Neuronal stem cell (in vitro differentiated cells): ENCODE measurements around the gene SPOCK3.

Source experiments
- DNase-seq: peaks from one replicate; pipeline ENCODE4 v3.0.0-alpha.2; 2013; ENCODE audit warnings: low spot score
- H2AFZ ChIP-seq: one replicate; pipeline ENCODE4 v1.6.1; 2013; ENCODE audit warnings: mild to moderate bottlenecking, low read length, inconsistent platforms
- H2AK5ac ChIP-seq: 2 replicates; pipeline ENCODE4 v1.6.1; 2013; ENCODE audit warnings: low read depth, mild to moderate bottlenecking, inconsistent platforms, low read length, moderate library complexity, mixed read lengths
- H2BK120ac ChIP-seq: 2 replicates; pipeline ENCODE4 v1.6.1; 2013; ENCODE audit warnings: low read depth, mild to moderate bottlenecking, inconsistent platforms, low read length, moderate library complexity, mixed read lengths
- H2BK12ac ChIP-seq: one replicate; pipeline ENCODE4 v1.6.1; 2013; ENCODE audit warnings: low read length, inconsistent platforms
- H2BK15ac ChIP-seq: 2 replicates; pipeline ENCODE4 v1.6.1; 2013; ENCODE audit warnings: mild to moderate bottlenecking, low read length, inconsistent platforms, mixed read lengths
- H2BK5ac ChIP-seq: one replicate; pipeline ENCODE4 v1.6.1; 2013; ENCODE audit warnings: inconsistent platforms, mild to moderate bottlenecking, low read length, moderate library complexity
- H3K14ac ChIP-seq: one replicate; pipeline ENCODE4 v1.6.1; 2013; ENCODE audit warnings: low read length, inconsistent platforms
- H3K18ac ChIP-seq: 2 replicates; pipeline ENCODE4 v1.6.1; 2013; ENCODE audit warnings: low read length, inconsistent platforms
- H3K23ac ChIP-seq: 2 replicates; pipeline ENCODE4 v1.6.1; 2013; ENCODE audit warnings: low read depth, mild to moderate bottlenecking, mixed read lengths, low read length, inconsistent platforms; ENCODE audit not compliant: poor library complexity
- H3K27ac ChIP-seq: replicated peaks from 3 replicates; pipeline ENCODE4 v1.5.1; 2013; ENCODE audit warnings: low read length, inconsistent platforms
- H3K27me3 ChIP-seq, 3 experiments: 2 replicates each; pipeline ENCODE4 v1.6.1; 2013; ENCODE audit warnings: low read length in 3 of 3, mild to moderate bottlenecking in 2 of 3, inconsistent platforms in 1 of 3, low read depth in 1 of 3, mixed read lengths in 1 of 3, moderate library complexity in 1 of 3; ENCODE audit not compliant: control insufficient read depth in 3 of 3, insufficient read depth in 3 of 3
- H3K36me3 ChIP-seq, 2 donors: replicated peaks in 1 of 2; 2 replicates each; pipeline ENCODE4 v1.6.1; 2013; ENCODE audit warnings: low read length in 2 of 2; ENCODE audit not compliant: control insufficient read depth in 2 of 2, insufficient read depth in 2 of 2
- H3K4ac ChIP-seq: 2 replicates; pipeline ENCODE4 v1.6.1; 2013; ENCODE audit warnings: inconsistent platforms, mild to moderate bottlenecking, low read length, moderate library complexity
- H3K4me1 ChIP-seq, 2 donors: 1 replicate in 1 of 2; 2 replicates in 1 of 2; pipeline ENCODE4 v1.6.1; 2013; ENCODE audit warnings: low read length in 2 of 2, low read depth in 1 of 2; ENCODE audit not compliant: control insufficient read depth in 2 of 2, insufficient read depth in 1 of 2
- H3K4me2 ChIP-seq: one replicate; pipeline ENCODE4 v1.6.1; 2013; ENCODE audit warnings: mild to moderate bottlenecking, low read length, inconsistent platforms; ENCODE audit not compliant: insufficient read depth, poor library complexity, severe bottlenecking
- H3K4me3 ChIP-seq, 2 donors: 2 replicates each; pipeline ENCODE4 v1.5.1; 2013; ENCODE audit warnings: low read length in 2 of 2, mild to moderate bottlenecking in 2 of 2, inconsistent platforms in 1 of 2, moderate library complexity in 1 of 2
- H3K79me1 ChIP-seq: one replicate; pipeline ENCODE4 v1.6.1; 2013; ENCODE audit warnings: low read depth, mild to moderate bottlenecking, inconsistent platforms, low read length, moderate library complexity
- H3K9ac ChIP-seq: one replicate; pipeline ENCODE4 v1.6.1; 2013; ENCODE audit warnings: mild to moderate bottlenecking, low read depth, low read length, inconsistent platforms; ENCODE audit not compliant: poor library complexity
- H3K9me3 ChIP-seq, 2 donors: replicated peaks in 1 of 2; 2 replicates each; pipeline versions ENCODE3 to v1.6.1; 2013; ENCODE audit warnings: low read length in 2 of 2, mild to moderate bottlenecking in 2 of 2, inconsistent platforms in 1 of 2, low read depth in 1 of 2, mixed read lengths in 1 of 2, moderate library complexity in 1 of 2; ENCODE audit not compliant: control insufficient read depth in 2 of 2, insufficient read depth in 1 of 2
- H4K8ac ChIP-seq: one replicate; pipeline ENCODE4 v1.6.1; 2013; ENCODE audit warnings: low read depth, mild to moderate bottlenecking, inconsistent platforms, low read length, moderate library complexity
- H4K91ac ChIP-seq: one replicate; pipeline ENCODE4 v1.6.1; 2013; ENCODE audit warnings: low read length, low read depth, mild to moderate bottlenecking, inconsistent platforms; ENCODE audit not compliant: poor library complexity
- WGBS, 2 donors: extraction: QIAGEN DNeasy Blood & Tissue Kit; methylation state at CpG; one replicate each; pipeline ENCODE4 v1.1.7; 2013; ENCODE audit warnings: missing lambda C conversion rate in 2 of 2, mixed read lengths in 1 of 2; ENCODE audit not compliant: insufficient read length in 2 of 2, insufficient replicate concordance in 1 of 2; ENCODE audit errors: extremely low coverage in 2 of 2; 5-methylcytosine and 5-hydroxymethylcytosine counted together

Gene SPOCK3

GRCh38 chr4:166957451-166957850 lies 276.8 kb downstream of the SPOCK3 start:
- Histone ChIP-seq H3K23ac (no peak overlapping the region), H4K91ac (no peak overlapping the region), H3K79me1 (no peaks in the 10 kb centered on the region), H3K4me3 (no peak overlapping the region), H2AK5ac (no peak overlapping the region), H3K4ac (no peak overlapping the region), H3K14ac (no peak overlapping the region), H3K27ac (no peak overlapping the region), H2BK12ac (no peak overlapping the region), H3K9ac (no peak overlapping the region), H2AFZ (no peak overlapping the region), H3K4me2 (no peak overlapping the region), H2BK15ac (no peak overlapping the region), H2BK120ac (no peak overlapping the region), H3K18ac (no peak overlapping the region), H3K27me3 (no peaks in the 10 kb centered on the region), H3K36me3 (no peaks in the 10 kb centered on the region), H3K4me1 (no peaks in the 10 kb centered on the region), H2BK5ac (no peak overlapping the region), H3K9me3 (no peaks in the 10 kb centered on the region), H4K8ac (no peak overlapping the region)
- no CpG with 5 or more reads among the region's 1 CpG for WGBS, 2 donors
- DNase-seq = no peak

DNA sequence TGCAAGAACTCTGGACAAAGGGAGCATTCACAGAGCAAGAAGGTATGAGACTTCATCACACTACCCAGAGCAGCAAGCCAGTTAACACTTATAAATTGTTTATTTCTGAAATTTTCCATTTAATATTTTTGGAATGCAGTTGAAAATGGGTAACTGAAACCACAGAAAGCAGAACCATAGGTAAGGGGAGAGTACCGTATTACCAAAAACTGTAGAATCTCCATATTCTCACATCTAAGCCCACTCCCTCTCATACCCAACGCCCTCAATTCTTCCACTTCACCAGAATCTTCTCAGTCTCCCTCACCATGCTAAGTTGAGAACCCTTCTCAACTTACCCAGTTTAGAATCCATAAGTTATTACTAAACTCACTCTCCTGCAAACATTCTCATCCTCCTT lies 277.8 kb downstream of the SPOCK3 start:
- Histone ChIP-seq H3K4me3 (no peak overlapping the region), H2AFZ (no peak overlapping the region), H4K91ac (no peak overlapping the region), H3K27me3 (no peaks in the 10 kb centered on the region), H3K9me3 (no peaks in the 10 kb centered on the region), H2AK5ac (no peak overlapping the region), H3K27ac (no peak overlapping the region), H3K18ac (no peak overlapping the region), H2BK15ac (no peak overlapping the region), H2BK5ac (no peak overlapping the region), H3K79me1 (no peaks in the 10 kb centered on the region), H3K9ac (no peak overlapping the region), H2BK12ac (no peak overlapping the region), H3K4me2 (no peak overlapping the region), H3K14ac (no peak overlapping the region), H3K4me1 (no peaks in the 10 kb centered on the region), H4K8ac (no peak overlapping the region), H3K36me3 (no peaks in the 10 kb centered on the region), H2BK120ac (no peak overlapping the region), H3K4ac (no peak overlapping the region), H3K23ac (no peak overlapping the region)
- no peak for DNase-seq
- 100% methylated on average over 1 of the region's 2 CpGs; no CpG with 5 or more reads in 1 of the 2 donors for WGBS, 2 donors

DNA sequence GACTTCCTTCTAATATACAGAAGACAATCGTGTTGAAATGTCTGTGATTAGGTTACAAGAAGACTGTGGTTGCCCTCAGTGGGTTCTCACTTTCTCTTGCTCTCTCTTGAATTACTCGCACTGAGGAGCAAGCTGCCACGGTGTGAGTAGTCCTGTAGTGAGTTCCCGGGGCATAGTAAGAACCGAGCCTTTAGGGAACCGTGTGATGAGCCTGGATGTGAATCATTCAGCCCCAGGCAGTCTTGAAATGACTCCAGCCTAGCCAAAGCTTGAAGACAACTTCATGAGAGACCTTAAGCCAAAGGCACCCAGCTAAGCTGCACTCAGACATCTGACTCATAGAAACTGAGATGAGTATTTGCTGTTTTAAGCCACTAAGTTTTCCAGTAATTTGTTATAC lies 292.7 kb downstream of the SPOCK3 start:
- Histone ChIP-seq H3K9me3 (no peaks in the 10 kb centered on the region), H3K36me3 (no peaks in the 10 kb centered on the region), H3K4ac (no peak overlapping the region), H2BK12ac (no peak overlapping the region), H3K4me3 (no peak overlapping the region), H2BK120ac (no peak overlapping the region), H3K27me3 (no peaks in the 10 kb centered on the region), H4K8ac (no peak overlapping the region), H2AK5ac (no peak overlapping the region), H4K91ac (no peak overlapping the region), H2BK5ac (no peak overlapping the region), H3K4me2 (no peak overlapping the region), H2BK15ac (no peak overlapping the region), H3K79me1 (no peaks in the 10 kb centered on the region), H3K9ac (no peak overlapping the region), H3K14ac (no peak overlapping the region), H3K27ac (no peak overlapping the region), H3K23ac (no peak overlapping the region), H3K18ac (no peak overlapping the region), H2AFZ (no peak overlapping the region), H3K4me1 (no peaks in the 10 kb centered on the region)
- no peak for DNase-seq
- WGBS, 2 donors = no CpG with 5 or more reads among the region's 6 CpGs

DNA sequence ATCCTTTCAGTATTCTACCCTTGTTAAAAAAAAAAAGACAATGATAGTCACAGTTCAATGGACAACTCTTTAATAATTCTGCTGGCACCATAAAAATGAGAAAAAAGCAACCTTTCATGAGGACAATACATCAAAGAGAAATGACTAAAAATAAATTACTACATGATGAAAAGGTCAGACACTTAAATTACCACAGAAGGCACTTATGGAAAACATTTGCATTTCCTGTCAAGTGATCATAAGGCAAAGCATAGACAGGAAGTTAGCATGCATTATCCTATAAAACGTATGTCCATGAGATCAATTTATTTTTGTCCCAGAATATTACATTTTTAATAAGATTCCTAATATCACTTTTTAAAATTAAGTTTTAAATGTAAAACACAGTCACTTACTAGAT lies 303.8 kb downstream of the SPOCK3 start:
- no peak overlapping the region for H2BK120ac ChIP-seq
- no peaks in the 10 kb centered on the region for H3K9me3 ChIP-seq
- no peak for DNase-seq
- no peaks in the 10 kb centered on the region for H3K4me1 ChIP-seq
- H3K4ac ChIP-seq = no peak overlapping the region
- H3K79me1 ChIP-seq = no peaks in the 10 kb centered on the region
- no peak overlapping the region for H3K23ac ChIP-seq
- H3K9ac ChIP-seq = no peak overlapping the region
- H3K27ac ChIP-seq = no peak overlapping the region
- no peak overlapping the region for H3K14ac ChIP-seq
- no peak overlapping the region for H4K91ac ChIP-seq
- no peaks in the 10 kb centered on the region for H3K27me3 ChIP-seq
- WGBS, 2 donors = no CpG with 5 or more reads among the region's 1 CpG
- no peak overlapping the region for H2BK5ac ChIP-seq
- no peaks in the 10 kb centered on the region for H3K36me3 ChIP-seq
- H4K8ac ChIP-seq = no peak overlapping the region
- no peak overlapping the region for H3K4me2 ChIP-seq
- H3K18ac ChIP-seq = no peak overlapping the region
- no peak overlapping the region for H2AK5ac ChIP-seq
- H3K4me3 ChIP-seq = no peak overlapping the region
- H2AFZ ChIP-seq = no peak overlapping the region
- H2BK15ac ChIP-seq = no peak overlapping the region
- no peak overlapping the region for H2BK12ac ChIP-seq
